ENCODE measurements around the gene PCSK6. TPM values are rescaled to one million over a fixed set of nuclear protein-coding genes. Genes with fewer than 3 reads are reported as not detected.

The PCSK6 gene
- total RNA-seq, 1 donor from 2014 or later: 1.8 TPM

- no peak overlapping the region for H3K27ac Mint-ChIP-seq
- peaks cover 20% of the 10 kb centered on the region for H3K4me1 Mint-ChIP-seq (ENCODE audit: low read depth)
- peaks cover 6% of the 10 kb centered on the region for H3K9me3 Mint-ChIP-seq (ENCODE audit: low read depth)
- TF ChIP-seq, protein P1, sequence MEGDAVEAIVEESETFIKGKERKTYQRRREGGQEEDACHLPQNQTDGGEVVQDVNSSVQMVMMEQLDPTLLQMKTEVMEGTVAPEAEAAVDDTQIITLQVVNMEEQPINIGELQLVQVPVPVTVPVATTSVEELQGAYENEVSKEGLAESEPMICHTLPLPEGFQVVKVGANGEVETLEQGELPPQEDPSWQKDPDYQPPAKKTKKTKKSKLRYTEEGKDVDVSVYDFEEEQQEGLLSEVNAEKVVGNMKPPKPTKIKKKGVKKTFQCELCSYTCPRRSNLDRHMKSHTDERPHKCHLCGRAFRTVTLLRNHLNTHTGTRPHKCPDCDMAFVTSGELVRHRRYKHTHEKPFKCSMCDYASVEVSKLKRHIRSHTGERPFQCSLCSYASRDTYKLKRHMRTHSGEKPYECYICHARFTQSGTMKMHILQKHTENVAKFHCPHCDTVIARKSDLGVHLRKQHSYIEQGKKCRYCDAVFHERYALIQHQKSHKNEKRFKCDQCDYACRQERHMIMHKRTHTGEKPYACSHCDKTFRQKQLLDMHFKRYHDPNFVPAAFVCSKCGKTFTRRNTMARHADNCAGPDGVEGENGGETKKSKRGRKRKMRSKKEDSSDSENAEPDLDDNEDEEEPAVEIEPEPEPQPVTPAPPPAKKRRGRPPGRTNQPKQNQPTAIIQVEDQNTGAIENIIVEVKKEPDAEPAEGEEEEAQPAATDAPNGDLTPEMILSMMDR (IDR thresholded peaks at IDR 0.05; ENCODE audit: unreplicated experiment): no peak
- H3K36me3 Mint-ChIP-seq (ENCODE audit: insufficient read depth): no peaks in the 10 kb centered on the region
- peaks cover 10% of the 10 kb centered on the region for H3K27me3 Mint-ChIP-seq
- DNase-seq (ENCODE audit: low spot score, unreplicated experiment): no peak
- H3K4me3 Mint-ChIP-seq (ENCODE audit: low read depth): no peak overlapping the region
Measured at GRCh38 chr15:101439920-101440319, 49.6 kb downstream of the PCSK6 start.

DNA sequence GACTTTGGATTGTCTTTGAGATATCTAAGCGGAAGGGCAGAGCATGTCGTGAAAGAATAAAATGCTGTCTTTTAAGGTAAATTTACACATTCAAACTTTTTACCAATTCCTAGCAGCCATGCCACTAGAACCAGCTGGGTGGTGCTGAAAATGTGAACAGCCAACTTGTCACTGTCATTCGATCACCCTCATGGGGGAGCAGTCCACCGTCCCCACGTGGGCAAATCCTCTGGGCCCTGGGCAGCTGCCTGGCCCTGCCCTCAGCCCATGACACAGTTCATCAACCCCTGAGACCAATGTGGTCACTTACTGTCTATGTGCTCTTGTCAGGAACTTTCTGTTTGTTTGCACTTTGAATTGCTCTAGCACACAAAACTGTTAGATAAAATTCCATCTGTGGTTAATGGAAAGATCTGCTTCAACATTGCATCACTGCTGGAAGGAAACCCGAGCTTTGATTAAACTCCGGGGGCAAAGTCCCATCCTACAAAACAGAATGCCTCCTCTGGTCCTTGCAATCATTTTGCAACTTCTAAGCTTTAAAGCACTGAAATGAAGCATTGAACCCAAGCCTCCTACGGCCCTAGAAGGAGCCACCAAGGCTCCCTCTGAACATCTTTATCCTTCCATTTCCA is 50.1 kb downstream of the PCSK6 start:
- peaks cover 13% of the 10 kb centered on the region for H3K27me3 Mint-ChIP-seq
- no peaks in the 10 kb centered on the region for H3K36me3 Mint-ChIP-seq (ENCODE audit: insufficient read depth)
- DNase-seq (ENCODE audit: low spot score, unreplicated experiment): no peak
- H3K4me3 Mint-ChIP-seq (ENCODE audit: low read depth): peak overlapping the region; percentile 20
- TF ChIP-seq, protein P1 (IDR thresholded peaks at IDR 0.05; ENCODE audit: unreplicated experiment): no peak
- peaks cover 6% of the 10 kb centered on the region for H3K9me3 Mint-ChIP-seq (ENCODE audit: low read depth)
- H3K27ac Mint-ChIP-seq: no peak overlapping the region
- peaks cover 20% of the 10 kb centered on the region for H3K4me1 Mint-ChIP-seq (ENCODE audit: low read depth)

GRCh38 chr15:101438482-101439284 is 50.8 kb downstream of the PCSK6 start:
- Mint-ChIP-seq H3K27ac (peak overlapping the region; percentile 70), H3K27me3 (peaks cover 13% of the 10 kb centered on the region), H3K4me3 (ENCODE audit: low read depth) (peak overlapping the region; percentile 20), H3K9me3 (ENCODE audit: low read depth) (peaks cover 6% of the 10 kb centered on the region), H3K4me1 (ENCODE audit: low read depth) (peaks cover 20% of the 10 kb centered on the region), H3K36me3 (ENCODE audit: insufficient read depth) (no peaks in the 10 kb centered on the region)
- DNase-seq (ENCODE audit: low spot score, unreplicated experiment): no peak
- TF ChIP-seq, protein P1 (IDR thresholded peaks at IDR 0.05; ENCODE audit: unreplicated experiment): no peak

DNA sequence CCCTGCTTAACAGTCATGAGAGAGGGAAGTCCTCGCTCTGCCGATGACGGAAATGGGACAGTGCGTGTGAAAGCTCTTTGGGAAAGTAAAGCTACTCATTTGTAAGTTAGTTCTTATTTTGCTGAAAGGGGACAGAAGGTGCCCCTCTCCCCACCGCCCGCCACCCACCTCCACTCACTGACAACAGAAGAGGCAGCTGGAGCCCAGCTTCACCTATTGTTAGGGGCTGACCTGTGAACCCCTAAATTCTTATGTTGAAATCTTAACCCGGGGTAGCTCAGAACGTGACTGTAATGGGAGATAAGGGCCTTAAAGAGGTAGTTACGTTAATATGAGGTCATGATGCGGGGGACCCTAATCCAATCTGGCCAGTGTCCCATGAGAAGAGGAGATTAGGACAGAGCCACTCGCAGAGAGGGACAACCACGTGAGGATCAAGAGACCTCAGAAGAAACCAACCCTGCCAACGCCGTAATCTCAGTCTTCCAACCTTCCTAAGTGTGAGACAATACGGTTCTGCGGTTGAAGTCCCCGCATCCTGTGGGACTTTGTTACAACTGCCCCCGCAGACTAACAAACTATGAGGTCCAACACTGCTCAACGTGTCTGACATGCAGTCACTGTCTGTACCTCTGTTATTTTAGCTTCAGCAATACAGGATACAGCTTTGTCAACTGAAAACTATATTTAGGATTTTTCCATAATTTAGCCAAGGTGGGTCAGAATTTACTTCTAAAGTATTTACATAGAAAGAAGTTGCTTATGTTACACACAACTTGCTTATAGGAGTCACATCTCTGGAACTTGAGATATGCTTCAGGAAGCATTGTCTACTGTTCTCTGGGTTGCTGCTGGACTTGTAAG is 51.7 kb downstream of the PCSK6 start:
- Mint-ChIP-seq H3K9me3 (ENCODE audit: low read depth) (peaks cover 6% of the 10 kb centered on the region), H3K4me1 (ENCODE audit: low read depth) (peaks cover 20% of the 10 kb centered on the region), H3K4me3 (ENCODE audit: low read depth) (no peak overlapping the region), H3K27ac (no peak overlapping the region), H3K27me3 (peaks cover 13% of the 10 kb centered on the region), H3K36me3 (ENCODE audit: insufficient read depth) (no peaks in the 10 kb centered on the region)
- no peak for DNase-seq (ENCODE audit: low spot score, unreplicated experiment)
- TF ChIP-seq, protein P1 (IDR thresholded peaks at IDR 0.05; ENCODE audit: unreplicated experiment): no peak

DNA sequence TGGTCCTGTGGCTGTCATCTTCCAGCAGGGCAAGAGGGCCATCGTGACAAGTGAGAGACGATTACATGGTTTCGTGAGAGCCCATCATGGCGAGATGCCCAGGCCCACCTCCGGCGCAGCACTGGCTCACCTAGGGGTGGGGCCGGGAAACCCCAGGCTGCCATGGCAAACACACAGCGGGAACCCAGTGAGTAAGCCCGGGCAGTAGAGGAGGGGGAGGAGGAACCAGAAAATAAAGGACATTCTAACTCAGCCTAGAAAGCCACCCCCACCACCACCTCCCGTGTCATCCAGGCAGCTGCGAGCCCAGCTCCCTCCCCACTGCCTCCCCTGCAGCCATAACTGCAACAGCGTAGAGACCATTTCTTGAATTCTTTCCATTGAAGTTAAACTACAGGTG is 52.3 kb downstream of the PCSK6 start:
- no peak for DNase-seq (ENCODE audit: low spot score, unreplicated experiment)

More for the DNA sequence above, 52.3 kb downstream of the PCSK6 start:
- peaks cover 20% of the 10 kb centered on the region for H3K4me1 Mint-ChIP-seq (ENCODE audit: low read depth)
- peaks cover 6% of the 10 kb centered on the region for H3K9me3 Mint-ChIP-seq (ENCODE audit: low read depth)
- TF ChIP-seq, protein P1 (IDR thresholded peaks at IDR 0.05; ENCODE audit: unreplicated experiment): no peak
- no peaks in the 10 kb centered on the region for H3K36me3 Mint-ChIP-seq (ENCODE audit: insufficient read depth)
- H3K27me3 Mint-ChIP-seq: peaks cover 12% of the 10 kb centered on the region
- H3K4me3 Mint-ChIP-seq (ENCODE audit: low read depth): no peak overlapping the region
- H3K27ac Mint-ChIP-seq: no peak overlapping the region

Measured in progenitor cell of endocrine pancreas (in vitro differentiated cells).